Endodermal cell (in vitro differentiated cells): ENCODE measurements around the gene OSER1. TPM values are rescaled to one million over a fixed set of nuclear protein-coding genes. Genes with fewer than 3 reads are reported as not detected.

Source experiments
- DNase-seq: peaks from one replicate; pipeline ENCODE4 v3.0.0-alpha.2; 2017
- H3K27ac ChIP-seq: 2 replicates; pipeline ENCODE4 v1.5.1; 2013; ENCODE audit warnings: mild to moderate bottlenecking, low read depth, low read length, moderate library complexity
- H3K27me3 ChIP-seq: 2 replicates; pipeline ENCODE4 v1.6.1; 2013; ENCODE audit warnings: mild to moderate bottlenecking, low read length, moderate library complexity; ENCODE audit not compliant: insufficient read depth, control insufficient read depth, poor library complexity, severe bottlenecking
- H3K36me3 ChIP-seq: 2 replicates; pipeline ENCODE4 v1.7.0; 2013; ENCODE audit warnings: mild to moderate bottlenecking, low read length, moderate library complexity; ENCODE audit not compliant: control insufficient read depth, insufficient read depth
- H3K4me1 ChIP-seq: one replicate; pipeline ENCODE4 v1.7.0; 2013; ENCODE audit warnings: low read length; ENCODE audit not compliant: control insufficient read depth, insufficient read depth
- H3K4me3 ChIP-seq: 2 replicates; pipeline ENCODE4 v1.5.1; 2013; ENCODE audit warnings: mild to moderate bottlenecking, low read length, moderate library complexity
- H3K9ac ChIP-seq: 2 replicates; pipeline ENCODE4 v1.6.1; 2013; ENCODE audit warnings: mild to moderate bottlenecking, low read length, moderate library complexity; ENCODE audit not compliant: poor library complexity, severe bottlenecking; ENCODE audit errors: extremely low read depth
- H3K9me3 ChIP-seq: 2 replicates; pipeline ENCODE4 v1.6.1; 2013; ENCODE audit warnings: mild to moderate bottlenecking, low read length, moderate library complexity; ENCODE audit not compliant: control insufficient read depth
- H3K27ac Mint-ChIP-seq: 2 replicates; pipeline ENCODE4 v1.8.0; 2020; ENCODE audit warnings: mixed read lengths
- H3K27me3 Mint-ChIP-seq: 2 replicates; pipeline ENCODE4 v1.8.0; 2021; ENCODE audit warnings: mild to moderate bottlenecking, mixed read lengths; ENCODE audit not compliant: insufficient read depth
- H3K36me3 Mint-ChIP-seq: 2 replicates; pipeline ENCODE4 v1.8.0; 2020; ENCODE audit warnings: low read depth, mixed read lengths
- H3K4me1 Mint-ChIP-seq: 2 replicates; pipeline ENCODE4 v1.8.0; 2020; ENCODE audit warnings: mixed read lengths
- H3K4me3 Mint-ChIP-seq: 2 replicates; pipeline ENCODE4 v1.8.0; 2020; ENCODE audit warnings: mild to moderate bottlenecking, moderate library complexity, mixed read lengths
- H3K9me3 Mint-ChIP-seq: 2 replicates; pipeline ENCODE4 v1.8.0; 2020; ENCODE audit warnings: mild to moderate bottlenecking, mixed read lengths
- CTCF ChIP-seq: fragments of 200-600 bp; sonication (generic); conservative IDR thresholded peaks from 2 replicates; pipeline ENCODE4 v1.5.0; 2021; ENCODE audit warnings: antibody characterized with exemption, mild to moderate bottlenecking
- WGBS, 2 experiments: methylation state at CpG; one replicate each; pipeline versions ENCODE4 v1.1.5 to v1.1.7; 2013; ENCODE audit warnings: missing lambda C conversion rate in 2 of 2, mixed read lengths in 1 of 2; ENCODE audit not compliant: insufficient coverage in 1 of 2, insufficient read length in 1 of 2; 5-methylcytosine and 5-hydroxymethylcytosine counted together
- total RNA-seq, 2 donors: library from RNA; stranded (reverse); fragmentation: NEBNext Ultra II Directional in 1 of 2; extraction: Animal tissue kit (Norgen Biotek cat#: 25700) in 1 of 2; gene quantifications; 2 replicates in 1 of 2; 3 replicates in 1 of 2; pipeline ENCODE4 v1.2.1, GENCODE V29; 2021

Gene OSER1
- total RNA-seq, 2 donors from 2014 or later = 34.2 to 38.7 TPM

- no peak for DNase-seq
- no peaks in the 10 kb centered on the region for H3K36me3 Mint-ChIP-seq
- no peak overlapping the region for H3K27ac Mint-ChIP-seq
- H3K4me1 Mint-ChIP-seq = peaks cover 33% of the 10 kb centered on the region
- no peaks in the 10 kb centered on the region for H3K9me3 Mint-ChIP-seq
- no peak for TF ChIP-seq CTCF
- no peak overlapping the region for H3K4me3 Mint-ChIP-seq
- Histone ChIP-seq H3K4me3 (no peak overlapping the region), H3K27me3 (no peaks in the 10 kb centered on the region), H3K4me1 (peaks cover 9% of the 10 kb centered on the region), H3K36me3 (no peaks in the 10 kb centered on the region), H3K27ac (no peak overlapping the region), H3K9me3 (no peaks in the 10 kb centered on the region), H3K9ac (no peak overlapping the region)
- peaks cover 8% of the 10 kb centered on the region for H3K27me3 Mint-ChIP-seq
- WGBS, 2 experiments = 87 to 92% methylated on average over 3 to 4 of the region's 4 CpGs
These were observed 25.0 kb downstream of the OSER1 start for GRCh38 chr20:44185574-44185973.

GRCh38 chr20:44183282-44183681, 27.3 kb downstream of the OSER1 start:
- peaks cover 33% of the 10 kb centered on the region for H3K4me1 Mint-ChIP-seq

GRCh38 chr20:44182863-44183262, 27.7 kb downstream of the OSER1 start:
- no peak overlapping the region for H3K4me3 ChIP-seq
- peaks cover 8% of the 10 kb centered on the region for H3K27me3 Mint-ChIP-seq
- H3K9me3 Mint-ChIP-seq = no peaks in the 10 kb centered on the region
- H3K4me3 Mint-ChIP-seq = no peak overlapping the region
- TF ChIP-seq CTCF = no peak
- no peak for DNase-seq
- no peaks in the 10 kb centered on the region for H3K9me3 ChIP-seq
- no peak overlapping the region for H3K27ac ChIP-seq
- H3K27me3 ChIP-seq = no peaks in the 10 kb centered on the region
- H3K4me1 ChIP-seq = peaks cover 7% of the 10 kb centered on the region
- H3K27ac Mint-ChIP-seq = no peak overlapping the region
- 79 to 100% methylated on average over 1 to 3 of the region's 3 CpGs for WGBS, 2 experiments
- H3K9ac ChIP-seq = no peak overlapping the region
- no peaks in the 10 kb centered on the region for H3K36me3 Mint-ChIP-seq
- no peaks in the 10 kb centered on the region for H3K36me3 ChIP-seq
- peaks cover 29% of the 10 kb centered on the region for H3K4me1 Mint-ChIP-seq

More at GRCh38 chr20:44183282-44183681, 27.3 kb downstream of the OSER1 start:
- DNase-seq = no peak
- TF ChIP-seq CTCF = no peak
- H3K27me3 ChIP-seq = no peaks in the 10 kb centered on the region
- Mint-ChIP-seq H3K27ac (no peak overlapping the region), H3K36me3 (no peaks in the 10 kb centered on the region), H3K9me3 (no peaks in the 10 kb centered on the region), H3K4me3 (no peak overlapping the region), H3K27me3 (peaks cover 8% of the 10 kb centered on the region)
- H3K4me3 ChIP-seq = no peak overlapping the region
- no peaks in the 10 kb centered on the region for H3K36me3 ChIP-seq
- H3K9ac ChIP-seq = no peak overlapping the region
- 85 to 91% methylated on average over 3 to 7 of the region's 7 CpGs for WGBS, 2 experiments
- peaks cover 9% of the 10 kb centered on the region for H3K4me1 ChIP-seq
- no peaks in the 10 kb centered on the region for H3K9me3 ChIP-seq
- H3K27ac ChIP-seq = no peak overlapping the region
